Ovary (tissue), 9 donors: ENCODE measurements around the gene JSRP1. TPM values are rescaled to one million over a fixed set of nuclear protein-coding genes. Genes with fewer than 3 reads are reported as not detected.
A peak's percentile ranks its signal among the peaks of the same experiment; 100 is the strongest.

Source experiments
- DNase-seq, 5 donors: peaks; one replicate each; pipeline ENCODE4 v3.0.0-alpha.2; 2019 to 2020
- H3K27ac ChIP-seq, 2 donors: fragments of 200-600 bp; one replicate each; pipeline versions ENCODE4 v1.5.1 to v1.8.0; 2019 to 2022
- H3K27me3 ChIP-seq: fragments of 200-600 bp; one replicate; pipeline ENCODE4 v1.8.0; 2022
- H3K36me3 ChIP-seq: fragments of 200-600 bp; sonication (generic); one replicate; pipeline ENCODE4 v1.5.1; 2019
- H3K4me1 ChIP-seq: one replicate; pipeline ENCODE4 v1.8.1; 2013; ENCODE audit warnings: mild to moderate bottlenecking, moderate library complexity; ENCODE audit not compliant: insufficient read depth
- H3K4me3 ChIP-seq: fragments of 200-600 bp; sonication (generic); one replicate; pipeline ENCODE4 v1.5.1; 2017
- H3K9me3 ChIP-seq, 2 donors: fragments of 200-600 bp in 1 of 2; sonication (generic) in 1 of 2; one replicate each; pipeline versions ENCODE4 v1.5.1 to v1.8.1; 2013 to 2019; ENCODE audit warnings: mild to moderate bottlenecking in 1 of 2, moderate library complexity in 1 of 2
- CTCF ChIP-seq, 3 donors: fragments of 450-650 bp in 2 of 3; fragments of 200-600 bp in 1 of 3; IDR thresholded peaks; one replicate each; pipeline versions ENCODE4 v1.5.1 to v1.8.0; 2016 to 2022; ENCODE audit warnings: antibody characterized with exemption in 3 of 3, mild to moderate bottlenecking in 1 of 3
- EP300 ChIP-seq: sonication (generic); formaldehyde crosslinking; IDR thresholded peaks from one replicate; pipeline ENCODE4 v1.6.1; 2017; ENCODE audit warnings: antibody characterized with exemption
- POLR2A ChIP-seq: fragments of 450-650 bp; IDR thresholded peaks from one replicate; pipeline ENCODE4 v1.6.1; 2017; ENCODE audit warnings: antibody characterized with exemption, mild to moderate bottlenecking, moderate library complexity
- WGBS, 3 donors: extraction: QIAGEN DNeasy Blood & Tissue Kit in 1 of 3; methylation state at CpG; one replicate each; pipeline versions ENCODE4 v1.1.5 to v1.1.7; 2013 to 2017; 5-methylcytosine and 5-hydroxymethylcytosine counted together
- intact Hi-C, 4 donors: fragments of 100-400 bp; cut with DNase I; formaldehyde crosslinking; loops; one replicate each; pipeline versions ENCODE4 v1.11.0 to v1.15.1; 2022 to 2023
- polyA plus RNA-seq, 2 donors: library from polyadenylated mRNA; stranded (reverse); fragments of 200-250 nt in 1 of 2; fragments of 350-450 nt in 1 of 2; fragmentation: Illumina TruSeq in 1 of 2; extraction: RNeasy Lipid Tissue Mini Kit (QIAGEN cat#74804) in 1 of 2; gene quantifications; one replicate each; pipeline ENCODE4 v1.2.3, GENCODE V29; 2013 to 2014
- total RNA-seq, 7 donors: library from RNA; depleted of rRNA in 2 of 7; stranded (reverse); fragments of >200 nt in 2 of 7; fragmentation: NEBNext Ultra II Directional in 3 of 7; extraction: Animal tissue kit (Norgen Biotek cat#: 25700) in 3 of 7; gene quantifications; one replicate each; pipeline versions ENCODE4 v1.1.0 to v1.2.4, GENCODE V29; 2016 to 2023
- donor health status: DM: no; HTN: no; CAD: no; lungs with moderate emphysema.
- donor health status: DM: no; HTN: no; CAD: no.
- donor health status: Bipolar disorder and iron deficiency.
- donor health status: DM: yes; HTN: yes; CAD: no.
- donor health status: DM: no; HTN: no; CAD: no.
- donor health status: DM: yes; HTN: yes; CAD: no.

The JSRP1 gene
- total and polyA plus RNA-seq, 9 donors = 0.30 to 0.92 (median 0.35) TPM; not detected in 4

DNA sequence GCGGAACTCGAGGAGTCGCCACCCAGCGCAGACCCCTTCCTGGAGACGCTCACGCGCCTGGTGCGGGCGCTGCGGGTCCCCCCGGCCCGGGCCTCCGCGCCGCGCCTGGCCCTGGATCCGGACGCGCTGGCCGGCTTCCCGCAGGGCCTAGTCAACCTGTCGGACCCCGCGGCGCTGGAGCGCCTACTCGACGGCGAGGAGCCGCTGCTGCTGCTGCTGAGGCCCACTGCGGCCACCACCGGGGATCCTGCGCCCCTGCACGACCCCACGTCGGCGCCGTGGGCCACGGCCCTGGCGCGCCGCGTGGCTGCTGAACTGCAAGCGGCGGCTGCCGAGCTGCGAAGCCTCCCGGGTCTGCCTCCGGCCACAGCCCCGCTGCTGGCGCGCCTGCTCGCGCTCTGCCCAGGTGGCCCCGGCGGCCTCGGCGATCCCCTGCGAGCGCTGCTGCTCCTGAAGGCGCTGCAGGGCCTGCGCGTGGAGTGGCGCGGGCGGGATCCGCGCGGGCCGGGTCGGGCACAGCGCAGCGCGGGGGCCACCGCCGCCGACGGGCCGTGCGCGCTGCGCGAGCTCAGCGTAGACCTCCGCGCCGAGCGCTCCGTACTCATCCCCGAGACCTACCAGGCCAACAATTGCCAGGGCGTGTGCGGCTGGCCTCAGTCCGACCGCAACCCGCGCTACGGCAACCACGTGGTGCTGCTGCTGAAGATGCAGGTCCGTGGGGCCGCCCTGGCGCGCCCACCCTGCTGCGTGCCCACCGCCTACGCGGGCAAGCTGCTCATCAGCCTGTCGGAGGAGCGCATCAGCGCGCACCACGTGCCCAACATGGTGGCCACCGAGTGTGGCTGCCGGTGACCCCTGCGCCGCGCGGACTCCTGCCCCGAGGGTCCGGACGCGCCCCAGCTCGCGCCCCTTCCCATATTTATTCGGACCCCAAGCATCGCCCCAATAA, 4.8 kb downstream of the JSRP1 start:
- H3K27ac ChIP-seq = no peak overlapping the region
- DNase-seq = peak in 1 of 5 donors; percentile 26
- no peaks in the 10 kb centered on the region for H3K9me3 ChIP-seq
- intact Hi-C loops = no loop called here
- peaks cover 16% of the 10 kb centered on the region for H3K27me3 ChIP-seq
- H3K36me3 ChIP-seq = no peaks in the 10 kb centered on the region
- no peak for TF ChIP-seq CTCF (IDR thresholded peaks at IDR 0.05)
- TF ChIP-seq POLR2A = no peak
- no peak for TF ChIP-seq EP300
- peaks cover 17% of the 10 kb centered on the region for H3K4me1 ChIP-seq
- no peak overlapping the region for H3K4me3 ChIP-seq
- 2 to 10% (median 3%) methylated on average over 13 to 125 of the region's 125 CpGs for WGBS, 3 donors

DNA sequence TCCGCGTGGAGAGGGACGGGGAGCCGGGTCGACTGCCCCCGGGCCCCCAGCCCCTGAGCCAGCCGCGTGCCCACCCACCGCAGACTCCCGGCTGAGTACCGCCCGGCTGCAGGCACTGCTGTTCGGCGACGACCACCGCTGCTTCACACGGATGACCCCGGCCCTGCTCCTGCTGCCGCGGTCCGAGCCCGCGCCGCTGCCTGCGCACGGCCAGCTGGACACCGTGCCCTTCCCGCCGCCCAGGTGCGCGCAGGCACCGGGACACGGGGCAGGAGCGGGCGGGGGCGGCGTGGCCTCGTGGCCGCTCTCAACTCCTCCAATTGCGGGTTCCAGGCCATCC, 5.5 kb downstream of the JSRP1 start:
- no peaks in the 10 kb centered on the region for H3K36me3 ChIP-seq
- H3K4me3 ChIP-seq = no peak overlapping the region
- intact Hi-C loops = no loop called here
- no peaks in the 10 kb centered on the region for H3K9me3 ChIP-seq
- peaks cover 16% of the 10 kb centered on the region for H3K27me3 ChIP-seq
- no peak overlapping the region for H3K27ac ChIP-seq
- TF ChIP-seq CTCF (IDR thresholded peaks at IDR 0.05) = no peak
- no peak for TF ChIP-seq POLR2A
- TF ChIP-seq EP300 = no peak
- H3K4me1 ChIP-seq = peaks cover 17% of the 10 kb centered on the region
- no peak for DNase-seq
- WGBS, 3 donors = 2 to 4% (median 2%) methylated on average over 30 to 40 of the region's 40 CpGs

- Histone ChIP-seq H3K27me3 (peaks cover 16% of the 10 kb centered on the region), H3K9me3 (no peaks in the 10 kb centered on the region), H3K36me3 (no peaks in the 10 kb centered on the region), H3K4me3 (no peak overlapping the region), H3K27ac (no peak overlapping the region), H3K4me1 (peaks cover 17% of the 10 kb centered on the region)
- peak in 1 of 5 donors; percentile 23 for DNase-seq
- WGBS, 3 donors = 13 to 24% (median 19%) methylated on average over 33 to 43 of the region's 43 CpGs
- intact Hi-C loops = loop anchor here in 1 of 4 donors (10.0 kb wide), 1 partner anchor 365 kb away; no protein-coding TSS in a partner anchor
- TF ChIP-seq EP300 (no peak), CTCF (IDR thresholded peaks at IDR 0.05) (no peak), POLR2A (no peak)
These were observed 6.1 kb downstream of the JSRP1 start for GRCh38 chr19:2249880-2250765.
